Stimulated activated CD4-positive, alpha-beta T cell treated with anti-CD3 and anti-CD28 coated beads, Interleukin-15, amount 100 ng/mL, for 24 hours (primary cell): Measurements from ENCODE around the gene HGD.
A peak's percentile ranks its signal among the peaks of the same experiment; 100 is the strongest.
"Not testable (repeated sequence)": the region's sequence is repeated elsewhere in the genome, so short reads cannot be mapped to it uniquely, and the experiment has no call there.

Experiments used
- DNase-seq: peaks from one replicate; pipeline ENCODE4 v3.0.0-alpha.2; 2020

Gene HGD

DNA sequence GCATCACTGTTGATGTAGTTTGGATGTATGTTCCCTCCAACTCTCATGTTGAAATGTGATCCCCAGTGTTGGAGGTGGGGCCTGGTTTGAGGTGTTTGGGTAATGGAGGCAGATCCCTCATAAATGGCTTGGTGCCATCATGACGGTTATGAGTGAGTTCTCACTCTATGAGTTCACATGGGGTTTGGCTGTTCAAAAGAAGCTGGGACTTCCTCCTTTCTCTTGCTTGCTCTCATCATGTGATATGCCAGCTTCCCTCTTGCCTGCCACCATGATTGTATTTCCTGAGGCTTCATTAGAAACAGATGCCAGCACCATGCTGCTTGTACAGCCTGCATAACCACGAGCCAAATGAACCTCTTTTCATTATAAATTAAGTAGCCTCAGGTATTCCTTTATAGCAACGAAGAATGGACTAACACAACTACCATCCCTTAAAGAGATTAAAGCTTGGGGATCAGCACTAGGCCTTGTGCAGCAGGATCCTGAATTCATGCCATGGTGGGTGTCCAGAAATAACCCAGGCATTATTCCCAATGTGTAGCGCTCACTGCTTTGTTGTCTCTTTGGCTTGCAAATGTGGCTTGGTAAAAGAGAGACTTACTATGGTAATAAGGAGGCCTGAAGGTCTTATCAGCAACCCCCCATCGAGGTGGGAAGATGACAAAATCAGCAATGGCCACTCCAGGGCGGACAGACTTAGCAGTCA, 44.0 kb downstream of the HGD start:
- no peak for DNase-seq

DNA sequence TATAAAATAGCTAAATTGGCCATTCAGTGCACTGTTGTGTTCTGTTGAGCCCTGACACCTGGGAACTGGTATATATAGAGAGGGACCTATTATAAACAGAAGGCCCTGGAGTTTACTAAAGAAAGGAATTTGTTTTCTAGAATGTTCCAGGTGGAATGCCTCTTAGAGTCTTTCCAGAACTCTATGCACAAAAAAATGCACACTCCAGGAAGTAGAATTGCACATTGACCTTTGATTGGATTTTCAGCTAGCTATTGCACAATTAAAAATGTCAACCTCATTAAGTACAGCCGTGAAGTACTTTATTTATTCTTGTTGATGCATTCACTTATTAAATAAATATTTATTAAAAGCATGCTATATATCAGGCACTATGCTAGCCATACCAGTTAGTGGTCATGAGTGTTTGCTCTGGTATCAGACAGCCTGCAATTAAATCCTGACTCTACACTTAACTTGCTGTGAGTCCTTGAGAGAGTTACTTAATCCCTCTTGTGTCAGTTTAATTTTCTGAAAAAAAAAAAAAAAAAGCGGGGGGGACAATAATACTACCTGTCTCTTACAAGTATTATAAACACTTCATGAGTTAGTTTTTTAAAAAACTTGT, 45.1 kb downstream of the HGD start:
- no peak for DNase-seq

DNA sequence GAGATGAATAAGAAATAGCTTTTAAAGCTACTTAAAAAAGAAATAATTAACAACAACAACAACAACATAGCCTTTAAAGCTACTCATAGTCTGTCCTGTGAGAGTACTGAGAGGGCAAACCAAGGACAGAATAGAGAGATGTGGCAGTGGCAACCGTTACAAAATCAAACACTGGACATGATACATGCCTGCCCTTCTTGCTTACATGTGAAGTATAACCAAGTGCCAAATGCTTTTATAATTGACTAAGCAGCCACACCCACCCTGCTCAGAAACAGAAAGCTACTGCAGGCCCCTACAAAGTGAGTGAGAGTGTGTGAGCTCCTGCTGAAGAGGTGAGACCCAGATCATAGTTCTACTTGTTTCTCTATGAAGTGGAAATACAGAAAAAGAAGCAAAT, 47.5 kb downstream of the HGD start:
- no peak for DNase-seq

DNA sequence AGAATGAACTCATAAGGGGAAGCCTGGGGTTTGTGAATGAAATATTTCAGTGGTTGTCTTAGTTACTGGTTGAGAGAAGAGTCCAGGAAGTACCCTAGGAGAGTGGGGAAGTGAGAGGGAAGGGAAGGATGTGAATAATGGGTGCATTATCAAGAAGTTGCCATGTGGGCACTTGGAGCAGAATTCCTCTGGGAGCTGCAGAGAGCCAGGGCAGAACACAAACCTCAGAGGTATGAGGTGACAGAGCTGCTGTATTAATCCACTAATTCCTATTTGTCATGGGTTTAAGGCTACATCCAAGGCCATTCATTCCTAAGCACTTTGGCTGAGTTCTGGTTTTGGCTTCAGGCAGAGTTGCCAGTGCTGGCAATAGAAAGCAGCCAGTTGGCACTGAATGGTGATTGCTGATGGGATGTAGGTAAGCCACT, 56.9 kb downstream of the HGD start:
- no peak for DNase-seq

DNA sequence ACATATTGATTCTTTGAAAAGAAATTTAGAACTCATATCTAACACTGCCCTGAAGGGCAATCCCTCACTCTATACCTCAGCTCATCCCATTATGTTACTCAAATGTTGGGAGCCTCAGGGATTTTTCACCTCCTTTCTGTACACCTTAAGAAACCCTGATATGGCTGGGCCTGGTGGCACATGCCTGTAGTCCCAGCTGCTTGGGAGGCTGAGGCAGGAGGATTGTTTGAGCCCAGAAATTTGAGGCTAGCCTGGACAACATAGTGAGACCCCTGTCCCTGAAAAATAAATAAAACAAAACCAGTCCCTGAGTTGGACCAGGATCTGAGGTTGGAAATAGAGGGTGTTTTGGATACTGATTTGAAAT, 58.3 kb downstream of the HGD start:
- DNase-seq = no peak

DNA sequence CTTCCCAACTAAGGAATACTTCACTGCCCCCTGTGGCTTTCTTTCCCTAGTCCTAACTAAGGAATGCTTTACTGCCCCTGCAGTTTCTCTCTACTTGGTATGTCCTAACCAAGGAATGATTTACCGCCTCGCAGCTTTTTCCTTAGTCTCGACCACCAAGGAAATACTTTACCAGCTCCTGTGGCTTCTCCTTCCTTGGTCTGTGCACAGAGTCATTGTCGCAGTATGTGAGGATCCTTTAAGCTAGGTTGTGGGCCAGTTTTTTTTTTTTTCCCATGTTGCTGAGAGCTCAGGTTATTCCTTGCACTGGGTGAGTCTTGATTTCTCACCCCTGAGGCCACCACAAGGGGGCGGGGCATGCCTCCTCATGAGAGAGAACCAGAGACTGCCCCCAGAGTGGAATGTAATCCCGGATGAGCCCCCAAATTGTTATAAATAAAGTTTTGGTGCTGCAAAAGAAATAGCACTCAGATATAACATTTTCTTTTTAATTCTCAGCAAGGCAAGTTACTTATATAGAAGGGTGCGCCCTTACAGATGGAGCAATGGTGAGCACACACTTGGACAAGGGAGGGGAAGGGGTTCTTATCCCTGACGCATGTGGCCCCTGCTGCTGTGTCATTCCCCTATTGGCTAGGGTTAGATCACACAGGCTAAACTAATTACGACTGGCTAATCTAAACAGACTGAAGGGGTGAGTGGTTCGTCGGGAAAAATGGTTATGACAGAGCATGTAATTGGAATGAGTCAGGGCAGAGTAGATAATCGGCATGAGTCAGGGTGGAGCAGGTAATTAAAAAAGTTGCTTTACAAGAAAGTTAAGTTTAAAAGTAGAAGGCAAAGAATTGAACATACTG, 58.9 kb downstream of the HGD start:
- peak; percentile 21 for DNase-seq

DNA sequence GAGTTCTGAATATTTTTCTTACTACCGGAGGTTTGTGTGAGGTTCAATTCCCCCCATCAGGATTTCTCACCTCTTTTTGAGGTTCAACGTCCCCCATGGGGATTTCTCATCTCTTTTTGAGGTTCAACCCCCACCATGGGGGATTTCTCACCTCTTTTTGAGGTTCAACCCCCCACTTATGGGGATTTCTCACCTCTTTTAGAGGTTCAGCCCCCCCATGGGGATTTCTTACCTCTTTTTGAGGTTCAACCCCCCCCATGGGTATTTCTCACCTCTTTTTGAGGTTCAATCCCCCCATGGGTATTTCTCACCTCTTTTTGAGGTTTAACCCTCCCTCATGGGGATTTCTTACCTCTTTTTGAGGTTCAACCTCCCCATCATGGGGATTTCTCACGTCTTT, 59.6 kb downstream of the HGD start:
- no peak for DNase-seq

DNA sequence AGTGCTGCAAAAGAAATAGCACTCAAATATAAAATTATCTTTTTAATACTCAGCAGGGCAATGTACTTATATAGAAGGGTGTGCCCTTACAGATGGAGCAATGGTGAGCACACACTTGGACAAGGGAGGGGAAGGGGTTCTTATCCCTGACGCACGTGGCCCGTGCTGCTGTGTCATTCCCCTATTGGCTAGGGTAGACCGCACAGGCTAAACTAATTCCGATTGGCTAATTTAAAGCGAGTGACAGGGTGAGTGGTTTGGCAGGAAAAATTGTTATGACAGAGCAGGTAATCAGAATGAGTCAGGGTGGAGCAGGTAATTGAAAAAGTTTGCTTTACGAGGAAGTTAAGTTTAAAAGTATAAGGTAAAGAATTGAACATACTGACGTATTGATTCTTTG, 65.3 kb downstream of the HGD start:
- not testable (repeated sequence) for DNase-seq

DNA sequence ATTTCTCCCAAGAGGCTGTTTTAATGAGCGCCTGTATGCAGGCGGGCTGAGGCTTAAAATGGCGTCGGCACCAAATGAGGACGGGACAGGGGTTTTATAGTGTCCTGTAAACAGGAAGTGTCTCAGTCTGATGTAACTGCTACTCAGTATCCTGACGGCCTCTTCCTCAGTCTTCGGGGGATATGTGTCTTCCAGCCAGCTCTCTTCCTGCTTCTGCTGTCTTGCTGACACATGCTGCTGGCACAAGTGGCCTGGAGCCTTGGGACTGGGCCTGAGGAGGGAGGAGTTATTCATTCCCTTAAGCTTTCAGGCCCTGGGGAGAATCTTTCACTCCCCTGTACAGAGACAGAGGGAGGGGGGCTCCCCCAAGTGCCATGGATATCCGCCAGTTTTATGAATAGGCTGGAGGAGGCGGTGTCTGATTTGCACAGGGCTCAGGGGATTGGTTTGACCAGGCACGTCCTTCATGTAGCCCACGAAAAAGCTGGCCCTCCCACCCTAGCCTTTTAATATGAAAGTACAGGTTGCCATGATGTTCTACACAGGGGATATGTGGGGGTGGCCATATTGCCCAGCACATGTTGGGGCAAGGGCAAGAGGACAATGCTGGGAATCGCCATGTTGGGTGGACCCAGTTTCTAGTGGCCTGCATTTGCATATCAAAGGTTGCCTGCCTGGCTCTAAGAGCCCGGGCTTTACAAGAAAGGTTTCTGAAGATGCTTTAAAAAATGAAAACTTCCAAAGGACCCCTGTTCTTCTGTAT, 66.0 kb downstream of the HGD start:
- no peak for DNase-seq

DNA sequence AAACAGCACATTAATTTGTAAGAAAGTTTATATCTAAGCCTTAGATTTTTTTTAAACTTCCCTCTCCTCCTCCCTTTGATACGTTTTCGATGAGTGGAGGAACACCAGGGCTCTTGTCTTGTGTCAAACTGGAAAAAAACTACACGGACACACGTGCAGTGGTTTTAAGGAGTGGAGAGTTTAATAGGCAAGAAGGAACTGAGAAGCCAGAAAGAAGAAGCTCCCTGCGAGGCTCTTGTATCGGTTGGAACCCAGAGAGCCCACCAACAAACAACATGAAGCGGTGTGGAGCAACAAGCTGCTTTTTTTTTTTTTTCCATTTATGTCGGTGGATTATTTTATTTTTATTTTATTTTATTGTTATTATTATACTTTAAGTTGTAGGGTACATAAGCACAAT, 67.3 kb downstream of the HGD start:
- no peak for DNase-seq

DNA sequence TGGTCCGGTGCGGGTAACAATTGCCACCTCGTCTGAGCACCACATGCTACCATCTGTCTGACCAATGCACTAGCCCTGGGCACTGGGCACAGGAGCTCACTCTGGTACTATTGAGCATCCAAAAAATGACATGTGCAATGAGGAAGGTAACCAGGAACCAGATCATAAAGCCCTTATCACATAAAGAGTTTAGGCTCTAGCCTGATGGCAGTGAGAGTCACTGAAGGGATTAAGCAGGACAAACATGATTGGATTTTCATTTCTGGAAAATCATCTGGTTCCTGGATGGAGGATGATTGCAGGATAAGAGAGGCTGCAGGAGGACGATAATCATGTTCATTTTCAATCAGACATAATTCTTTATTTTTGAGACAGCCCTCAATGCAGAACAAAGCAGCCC, 73.5 kb downstream of the HGD start:
- no peak for DNase-seq

DNA sequence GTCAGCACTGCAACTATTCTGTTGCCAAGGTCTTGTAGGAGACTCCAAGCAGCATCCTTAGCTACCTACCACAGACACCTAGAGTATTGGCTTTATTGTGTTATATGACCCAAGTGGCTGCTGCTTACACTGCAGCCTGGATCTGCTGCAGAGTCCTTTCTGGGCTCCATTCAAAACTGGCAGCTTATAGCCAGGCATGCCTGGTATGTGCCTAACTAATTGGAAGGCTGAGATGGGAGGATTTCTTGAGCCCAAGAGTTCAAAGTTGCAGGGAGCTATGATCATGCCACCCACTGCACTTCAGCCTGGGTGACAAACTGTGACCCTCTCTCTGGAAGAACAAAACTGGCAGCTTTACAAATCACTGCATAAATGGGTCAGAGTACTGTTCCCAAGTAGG, 77.3 kb downstream of the HGD start:
- no peak for DNase-seq

DNA sequence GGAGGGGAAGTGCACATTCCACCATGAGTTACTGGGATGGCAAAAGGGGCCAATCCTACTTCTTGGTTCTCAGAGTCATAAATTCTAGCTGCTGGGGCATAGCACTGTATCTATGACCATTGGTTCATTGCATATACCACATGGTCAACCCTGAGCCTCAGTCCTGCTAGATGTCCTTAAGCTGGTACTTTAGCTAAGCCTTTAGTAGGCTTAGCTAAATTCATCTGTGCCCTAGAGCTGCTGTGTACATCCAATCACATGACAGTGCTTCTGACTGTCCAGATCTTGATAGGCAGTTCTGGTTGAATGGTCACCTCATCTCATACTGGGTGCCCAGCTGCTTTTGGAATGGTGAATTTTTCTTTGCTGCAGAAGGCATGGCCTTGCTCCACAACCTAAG, 77.7 kb downstream of the HGD start:
- no peak for DNase-seq

DNA sequence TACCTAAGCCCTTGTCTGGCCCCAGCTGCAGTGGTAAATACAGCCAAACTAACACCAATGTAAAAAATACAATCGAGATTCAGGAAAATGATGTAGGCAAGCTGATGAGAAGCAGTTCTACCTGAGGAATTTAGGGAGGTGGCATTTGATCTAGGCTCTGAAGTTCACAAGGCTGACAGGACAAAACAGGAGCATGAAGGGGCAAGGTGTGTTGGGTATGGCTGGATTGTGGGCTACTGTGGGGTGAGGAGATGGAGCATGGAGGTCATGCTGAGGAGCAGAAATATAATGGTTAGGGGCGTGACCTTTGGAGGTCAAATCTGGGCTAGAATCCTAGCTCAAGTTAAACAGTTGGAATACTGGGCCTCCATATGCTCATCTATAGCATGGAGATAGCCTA, 79.4 kb downstream of the HGD start:
- DNase-seq = no peak

DNA sequence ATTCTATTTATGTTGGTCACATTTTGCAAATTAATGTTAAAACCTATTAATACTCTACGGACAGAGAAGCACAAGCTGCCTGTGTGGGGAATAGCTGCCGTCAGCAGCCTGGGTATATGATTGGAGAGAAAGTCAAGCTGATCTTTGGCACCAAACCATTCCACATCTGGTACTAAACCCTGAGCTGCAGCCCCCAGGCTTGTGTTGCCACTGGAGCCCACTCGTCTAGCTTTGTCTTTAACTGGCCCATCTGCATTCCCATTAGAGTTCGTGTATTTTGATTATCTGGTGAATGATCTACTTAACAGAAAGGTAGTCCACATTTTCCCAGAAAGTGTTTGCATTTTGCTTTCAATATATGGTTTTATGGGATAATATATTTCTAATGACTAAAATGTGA, 80.5 kb downstream of the HGD start:
- no peak for DNase-seq

DNA sequence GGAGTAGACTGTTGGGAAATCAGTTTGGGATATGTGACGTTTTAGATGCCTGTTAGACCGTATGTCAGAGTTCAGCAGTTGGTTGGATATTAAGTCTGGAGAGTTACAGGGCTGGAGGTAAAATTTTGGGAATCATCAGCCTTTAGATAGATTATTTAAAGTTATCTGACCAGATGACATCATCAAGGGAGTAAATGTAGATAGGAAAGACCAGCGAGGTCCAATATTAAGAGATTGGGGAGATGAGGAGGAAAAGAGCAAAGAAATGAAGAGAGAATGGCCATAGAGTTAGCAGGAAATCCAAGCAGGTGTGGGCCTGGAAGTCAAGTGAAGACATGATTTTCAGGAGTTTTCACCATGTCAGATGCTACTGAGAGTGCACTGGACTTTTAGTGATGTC, 82.8 kb downstream of the HGD start:
- no peak for DNase-seq

DNA sequence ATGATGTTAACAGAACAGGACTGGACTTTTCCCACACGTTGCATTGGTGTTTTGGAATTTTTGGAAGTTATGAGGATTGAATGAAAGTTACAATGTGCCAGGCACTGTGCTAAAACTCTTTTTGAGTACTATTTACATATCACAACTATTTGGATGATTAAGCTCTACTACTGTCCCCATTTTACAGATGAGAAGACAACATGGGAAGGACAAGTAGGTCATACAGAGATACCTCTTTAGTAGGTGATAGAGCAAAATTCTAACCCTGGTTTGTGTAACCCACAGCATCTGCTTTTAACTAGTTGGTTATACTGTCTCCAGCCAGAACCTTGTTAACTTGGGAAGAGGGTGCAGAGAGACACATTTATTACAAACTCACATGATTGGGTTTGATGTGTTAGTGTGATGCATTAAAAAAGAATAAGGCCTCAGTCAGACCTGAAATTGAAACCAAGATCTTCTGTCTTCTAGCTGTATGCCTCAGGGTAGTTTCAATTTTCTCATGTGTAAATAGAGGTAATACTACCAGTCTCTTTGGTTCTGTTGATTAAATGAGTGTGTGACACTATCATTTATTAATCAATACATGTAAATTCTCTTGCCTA, 84.5 kb downstream of the HGD start:
- DNase-seq = no peak

DNA sequence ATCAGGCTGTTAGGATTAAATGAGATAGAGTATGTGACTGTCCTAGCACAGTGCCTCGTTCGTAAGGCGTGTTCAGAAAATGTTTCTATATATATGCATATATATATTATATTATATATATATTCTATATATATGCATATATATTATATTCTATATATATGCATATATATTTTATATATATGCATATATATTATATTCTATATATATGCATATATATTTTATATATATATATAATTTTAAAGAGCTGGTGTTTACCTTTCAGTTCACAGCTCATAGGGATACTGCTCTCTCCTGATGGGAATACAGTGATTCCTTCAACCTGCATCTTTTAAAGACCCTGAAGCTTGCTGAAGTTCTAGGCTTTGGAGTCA, 85.2 kb downstream of the HGD start:
- no peak for DNase-seq

DNA sequence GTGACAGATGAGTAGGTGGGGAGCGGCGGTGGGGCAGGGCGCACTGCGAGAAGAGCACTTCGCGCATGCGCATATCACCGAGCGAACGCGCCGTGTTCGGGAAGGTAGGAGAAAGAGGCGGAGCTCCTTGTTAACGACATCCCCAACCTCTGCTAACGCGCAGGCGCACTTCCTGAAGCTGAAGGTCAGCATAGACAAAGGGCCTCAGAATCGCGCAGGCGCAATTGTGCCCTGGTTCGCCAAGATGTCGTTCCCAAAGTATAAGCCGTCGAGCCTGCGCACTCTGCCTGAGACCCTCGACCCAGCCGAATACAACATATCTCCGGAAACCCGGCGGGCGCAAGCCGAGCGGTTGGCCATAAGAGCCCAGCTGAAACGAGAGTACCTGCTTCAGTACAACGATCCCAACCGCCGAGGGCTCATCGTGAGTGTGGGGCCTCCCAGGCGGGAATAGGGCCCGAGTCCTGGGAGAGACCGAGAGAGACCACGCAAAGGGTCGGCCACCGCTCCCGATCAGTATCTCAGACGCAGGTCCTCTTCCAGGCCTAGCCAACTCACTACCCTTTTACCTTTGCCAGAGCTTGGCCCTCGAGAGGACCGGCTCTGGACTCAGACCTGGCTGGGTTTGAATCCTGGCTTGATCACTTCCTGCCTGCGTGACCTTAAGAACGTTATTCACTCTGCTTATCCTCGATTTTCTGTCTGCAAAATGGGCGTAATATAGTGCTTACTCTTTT, 85.8 kb downstream of the HGD start, which contains the start of gene NDUFB4:
TSS of gene NDUFB4 (plus strand) at position 221 of the 737 bp plus-strand sequence. CDS start at position 245, 24 bp downstream.
- DNase-seq = peak; percentile 97

DNA sequence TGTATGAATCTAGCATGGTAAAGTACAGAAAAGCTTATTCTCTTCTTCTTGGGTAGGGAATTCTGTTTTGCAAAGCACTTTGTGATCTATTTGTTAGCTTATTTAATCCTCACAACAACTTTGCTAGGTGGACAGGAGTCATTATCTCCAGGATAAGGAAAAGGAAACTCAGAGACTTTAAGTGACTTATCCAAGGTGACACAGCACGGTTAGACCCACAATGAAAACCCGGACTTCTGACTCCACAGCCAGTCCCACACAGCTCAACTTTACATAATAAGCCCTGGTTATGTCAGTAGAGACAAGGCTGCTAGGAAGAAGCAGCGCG, 86.3 kb downstream of the HGD start:
- DNase-seq = no peak

DNA sequence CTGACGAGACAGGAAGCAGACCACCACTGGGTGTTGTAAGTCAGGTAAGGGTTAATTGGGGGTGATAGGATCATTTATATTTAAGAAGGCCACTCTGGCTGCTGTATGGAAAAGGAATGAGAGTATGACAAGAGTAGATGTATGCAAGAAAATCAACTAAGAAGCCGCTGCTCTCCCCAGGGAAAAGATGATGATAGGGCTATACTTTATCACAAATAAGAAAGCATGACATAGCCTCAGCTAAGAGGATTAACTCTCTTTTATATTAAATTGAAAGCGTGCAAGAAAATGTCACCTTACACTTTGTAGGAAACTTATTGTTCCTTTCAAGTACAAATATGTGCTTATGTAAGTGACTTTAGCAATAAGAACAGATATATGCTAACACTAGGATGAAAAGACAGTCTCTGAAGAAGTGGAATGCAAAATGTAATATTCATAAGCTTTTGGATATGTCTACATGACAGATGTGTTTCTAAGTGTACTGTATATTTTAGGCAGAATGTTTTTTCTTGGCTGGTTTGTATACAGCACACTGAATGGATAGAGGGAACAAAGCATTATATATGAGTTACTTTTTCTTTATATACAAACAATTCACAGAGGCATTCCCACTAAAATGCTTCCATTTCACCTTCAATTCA, 94.6 kb downstream of the HGD start:
- DNase-seq = no peak
